ENCODE data around the gene TBC1D22A.

Gene TBC1D22A

DNA sequence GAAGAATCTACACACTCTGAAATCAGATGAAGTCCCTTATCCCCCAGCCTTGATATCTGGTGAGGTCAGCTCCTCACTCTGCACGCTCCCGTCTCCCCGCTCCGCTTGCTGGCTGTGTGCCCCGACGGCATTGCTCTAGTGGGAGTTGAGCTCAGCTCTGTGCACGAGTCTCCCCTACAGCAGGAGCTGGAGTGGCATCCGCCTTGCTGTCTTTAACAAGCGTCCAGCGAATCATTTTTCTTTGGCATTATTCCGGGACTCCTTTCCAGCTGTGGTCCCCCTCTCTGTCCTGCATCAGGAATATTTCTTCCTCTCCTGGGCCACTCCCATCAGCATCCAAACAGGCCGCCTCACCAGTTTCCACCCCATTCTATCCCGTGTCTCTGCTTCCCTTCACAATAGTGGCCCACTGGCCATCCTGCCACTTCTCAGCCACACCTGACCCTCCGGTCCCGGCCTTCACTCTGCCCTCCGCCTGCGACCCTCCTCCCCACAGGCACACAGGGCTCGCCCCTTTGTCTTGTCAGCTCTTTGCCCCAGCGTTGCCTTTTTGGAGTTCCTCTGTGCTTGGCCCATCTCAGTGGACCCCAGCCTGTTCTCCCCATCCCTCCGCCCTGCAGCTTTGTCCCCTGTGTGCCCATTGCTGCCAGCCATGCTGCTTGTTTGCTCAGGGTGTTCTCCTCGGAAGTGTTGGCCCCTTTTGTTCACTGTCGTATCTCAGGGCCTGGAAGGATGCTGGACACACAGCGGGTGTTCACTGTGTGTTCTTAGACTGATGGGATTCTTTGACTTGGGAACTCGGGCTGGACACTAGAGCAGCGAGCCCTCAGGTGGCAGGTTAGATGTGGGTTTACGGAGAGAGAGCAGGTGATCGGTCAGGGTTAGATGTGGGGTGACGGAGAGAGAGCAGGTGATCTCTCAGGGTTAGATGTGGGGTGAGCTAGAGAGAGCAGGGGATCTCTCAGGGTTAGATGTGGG is 441.8 kb downstream of the TBC1D22A start:
- TF ChIP-seq TOX (CRISPR knock-in tag; IDR thresholded peaks at IDR 0.05; ENCODE audit: borderline replicate concordance) = no peak
- TF ChIP-seq ESRRG (CRISPR knock-in tag; IDR thresholded peaks at IDR 0.05) = no peak
- no peak for TF ChIP-seq ARNTL (CRISPR knock-in tag; IDR thresholded peaks at IDR 0.05; ENCODE audit: borderline replicate concordance, low read depth)
- TF ChIP-seq BACH2 (CRISPR knock-in tag; IDR thresholded peaks at IDR 0.05; ENCODE audit: borderline replicate concordance) = no peak
- no peak for TF ChIP-seq ZNF70 (CRISPR knock-in tag; IDR thresholded peaks at IDR 0.05)
- TF ChIP-seq ZNF8 (CRISPR knock-in tag; IDR thresholded peaks at IDR 0.05) = no peak
- TF ChIP-seq ZC3H10 (CRISPR knock-in tag; IDR thresholded peaks at IDR 0.05) = no peak
- no peak for TF ChIP-seq SNAI2 (CRISPR knock-in tag; IDR thresholded peaks at IDR 0.05)
- TF ChIP-seq OSR1 (CRISPR knock-in tag; IDR thresholded peaks at IDR 0.05) = no peak
- TF ChIP-seq, protein P1, sequence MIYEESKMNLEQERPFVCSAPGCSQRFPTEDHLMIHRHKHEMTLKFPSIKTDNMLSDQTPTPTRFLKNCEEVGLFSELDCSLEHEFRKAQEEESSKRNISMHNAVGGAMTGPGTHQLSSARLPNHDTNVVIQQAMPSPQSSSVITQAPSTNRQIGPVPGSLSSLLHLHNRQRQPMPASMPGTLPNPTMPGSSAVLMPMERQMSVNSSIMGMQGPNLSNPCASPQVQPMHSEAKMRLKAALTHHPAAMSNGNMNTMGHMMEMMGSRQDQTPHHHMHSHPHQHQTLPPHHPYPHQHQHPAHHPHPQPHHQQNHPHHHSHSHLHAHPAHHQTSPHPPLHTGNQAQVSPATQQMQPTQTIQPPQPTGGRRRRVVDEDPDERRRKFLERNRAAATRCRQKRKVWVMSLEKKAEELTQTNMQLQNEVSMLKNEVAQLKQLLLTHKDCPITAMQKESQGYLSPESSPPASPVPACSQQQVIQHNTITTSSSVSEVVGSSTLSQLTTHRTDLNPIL (CRISPR knock-in tag; IDR thresholded peaks at IDR 0.05; ENCODE audit: low read depth) = no peak
- TF ChIP-seq ZFP3 (CRISPR knock-in tag; IDR thresholded peaks at IDR 0.05) = no peak
- TF ChIP-seq, protein P2, sequence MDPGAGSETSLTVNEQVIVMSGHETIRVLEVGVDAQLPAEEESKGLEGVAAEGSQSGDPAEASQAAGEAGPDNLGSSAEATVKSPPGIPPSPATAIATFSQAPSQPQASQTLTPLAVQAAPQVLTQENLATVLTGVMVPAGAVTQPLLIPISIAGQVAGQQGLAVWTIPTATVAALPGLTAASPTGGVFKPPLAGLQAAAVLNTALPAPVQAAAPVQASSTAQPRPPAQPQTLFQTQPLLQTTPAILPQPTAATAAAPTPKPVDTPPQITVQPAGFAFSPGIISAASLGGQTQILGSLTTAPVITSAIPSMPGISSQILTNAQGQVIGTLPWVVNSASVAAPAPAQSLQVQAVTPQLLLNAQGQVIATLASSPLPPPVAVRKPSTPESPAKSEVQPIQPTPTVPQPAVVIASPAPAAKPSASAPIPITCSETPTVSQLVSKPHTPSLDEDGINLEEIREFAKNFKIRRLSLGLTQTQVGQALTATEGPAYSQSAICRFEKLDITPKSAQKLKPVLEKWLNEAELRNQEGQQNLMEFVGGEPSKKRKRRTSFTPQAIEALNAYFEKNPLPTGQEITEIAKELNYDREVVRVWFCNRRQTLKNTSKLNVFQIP (CRISPR knock-in tag; IDR thresholded peaks at IDR 0.05; ENCODE audit: borderline replicate concordance, low read depth) = no peak
- no peak for TF ChIP-seq ZNF565 (CRISPR knock-in tag; conservative IDR thresholded peaks at IDR 0.05; ENCODE audit: low read depth)
- no peak for TF ChIP-seq TCF4 (CRISPR knock-in tag; IDR thresholded peaks at IDR 0.05; ENCODE audit: borderline replicate concordance)

DNA sequence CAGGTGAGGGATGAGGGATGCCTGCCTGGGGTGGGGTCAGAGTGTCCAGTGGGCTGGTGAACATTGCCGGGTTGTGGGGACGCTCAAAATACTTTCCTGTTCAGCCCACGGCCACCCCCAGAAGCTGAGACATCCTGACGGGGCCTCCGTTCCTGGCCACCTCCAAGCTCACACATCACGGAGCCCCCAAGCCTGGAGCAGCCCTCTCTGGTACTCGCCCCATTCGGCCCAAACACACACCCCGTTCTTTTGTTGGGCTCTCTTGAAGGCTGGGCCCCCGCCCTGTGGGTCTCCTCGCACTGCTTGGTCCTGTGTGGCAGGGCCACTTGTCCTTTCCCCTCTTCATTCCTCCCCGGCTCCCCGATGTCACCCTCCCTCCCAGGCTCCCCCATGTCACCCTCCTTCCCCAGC is 442.6 kb downstream of the TBC1D22A start:
- no peak for ATAC-seq
- TF ChIP-seq, protein P3, sequence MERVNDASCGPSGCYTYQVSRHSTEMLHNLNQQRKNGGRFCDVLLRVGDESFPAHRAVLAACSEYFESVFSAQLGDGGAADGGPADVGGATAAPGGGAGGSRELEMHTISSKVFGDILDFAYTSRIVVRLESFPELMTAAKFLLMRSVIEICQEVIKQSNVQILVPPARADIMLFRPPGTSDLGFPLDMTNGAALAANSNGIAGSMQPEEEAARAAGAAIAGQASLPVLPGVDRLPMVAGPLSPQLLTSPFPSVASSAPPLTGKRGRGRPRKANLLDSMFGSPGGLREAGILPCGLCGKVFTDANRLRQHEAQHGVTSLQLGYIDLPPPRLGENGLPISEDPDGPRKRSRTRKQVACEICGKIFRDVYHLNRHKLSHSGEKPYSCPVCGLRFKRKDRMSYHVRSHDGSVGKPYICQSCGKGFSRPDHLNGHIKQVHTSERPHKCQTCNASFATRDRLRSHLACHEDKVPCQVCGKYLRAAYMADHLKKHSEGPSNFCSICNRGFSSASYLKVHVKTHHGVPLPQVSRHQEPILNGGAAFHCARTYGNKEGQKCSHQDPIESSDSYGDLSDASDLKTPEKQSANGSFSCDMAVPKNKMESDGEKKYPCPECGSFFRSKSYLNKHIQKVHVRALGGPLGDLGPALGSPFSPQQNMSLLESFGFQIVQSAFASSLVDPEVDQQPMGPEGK (CRISPR knock-in tag; IDR thresholded peaks at IDR 0.05; ENCODE audit: borderline replicate concordance) = no peak
- TF ChIP-seq, protein P4, sequence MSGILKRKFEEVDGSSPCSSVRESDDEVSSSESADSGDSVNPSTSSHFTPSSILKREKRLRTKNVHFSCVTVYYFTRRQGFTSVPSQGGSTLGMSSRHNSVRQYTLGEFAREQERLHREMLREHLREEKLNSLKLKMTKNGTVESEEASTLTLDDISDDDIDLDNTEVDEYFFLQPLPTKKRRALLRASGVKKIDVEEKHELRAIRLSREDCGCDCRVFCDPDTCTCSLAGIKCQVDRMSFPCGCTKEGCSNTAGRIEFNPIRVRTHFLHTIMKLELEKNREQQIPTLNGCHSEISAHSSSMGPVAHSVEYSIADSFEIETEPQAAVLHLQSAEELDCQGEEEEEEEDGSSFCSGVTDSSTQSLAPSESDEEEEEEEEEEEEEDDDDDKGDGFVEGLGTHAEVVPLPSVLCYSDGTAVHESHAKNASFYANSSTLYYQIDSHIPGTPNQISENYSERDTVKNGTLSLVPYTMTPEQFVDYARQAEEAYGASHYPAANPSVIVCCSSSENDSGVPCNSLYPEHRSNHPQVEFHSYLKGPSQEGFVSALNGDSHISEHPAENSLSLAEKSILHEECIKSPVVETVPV (CRISPR knock-in tag; IDR thresholded peaks at IDR 0.05) = no peak
- no peak for TF ChIP-seq RARB (CRISPR knock-in tag; IDR thresholded peaks at IDR 0.05)
- no peak for TF ChIP-seq ZNF565 (CRISPR knock-in tag; conservative IDR thresholded peaks at IDR 0.05; ENCODE audit: low read depth)
- no peak for TF ChIP-seq ISL1 (CRISPR knock-in tag; IDR thresholded peaks at IDR 0.05)

More for the DNA sequence above, 441.8 kb downstream of the TBC1D22A start:
- ATAC-seq = no peak

DNA sequence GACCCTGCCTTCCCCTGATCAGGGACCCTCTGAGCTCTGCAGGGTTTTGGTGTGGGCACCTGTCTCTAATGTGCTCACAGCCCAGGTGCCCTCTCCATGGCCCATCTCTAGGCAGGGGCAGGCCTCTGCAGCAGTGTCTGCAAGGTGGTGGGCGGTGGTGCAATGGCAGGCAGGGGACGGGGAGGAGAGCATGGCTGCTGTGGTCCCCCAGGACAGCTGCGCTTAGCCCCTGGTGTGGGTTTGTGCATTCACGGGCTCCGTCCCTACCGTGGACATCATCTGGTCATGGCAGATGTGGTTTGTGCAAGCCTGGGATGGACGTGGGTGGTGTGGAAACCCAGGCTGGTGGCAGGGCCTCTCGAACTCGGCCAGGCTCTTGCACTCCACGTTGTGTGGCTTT is 443.1 kb downstream of the TBC1D22A start:
- ATAC-seq = no peak
- TF ChIP-seq TCF4 (CRISPR knock-in tag; IDR thresholded peaks at IDR 0.05; ENCODE audit: borderline replicate concordance) (no peak), ARNTL (CRISPR knock-in tag; IDR thresholded peaks at IDR 0.05; ENCODE audit: borderline replicate concordance, low read depth) (no peak), PPARA (CRISPR knock-in tag; IDR thresholded peaks at IDR 0.05; ENCODE audit: borderline replicate concordance) (no peak), OSR1 (CRISPR knock-in tag; IDR thresholded peaks at IDR 0.05) (no peak), ZNF70 (CRISPR knock-in tag; IDR thresholded peaks at IDR 0.05) (no peak), BACH2 (CRISPR knock-in tag; IDR thresholded peaks at IDR 0.05; ENCODE audit: borderline replicate concordance) (no peak)

DNA sequence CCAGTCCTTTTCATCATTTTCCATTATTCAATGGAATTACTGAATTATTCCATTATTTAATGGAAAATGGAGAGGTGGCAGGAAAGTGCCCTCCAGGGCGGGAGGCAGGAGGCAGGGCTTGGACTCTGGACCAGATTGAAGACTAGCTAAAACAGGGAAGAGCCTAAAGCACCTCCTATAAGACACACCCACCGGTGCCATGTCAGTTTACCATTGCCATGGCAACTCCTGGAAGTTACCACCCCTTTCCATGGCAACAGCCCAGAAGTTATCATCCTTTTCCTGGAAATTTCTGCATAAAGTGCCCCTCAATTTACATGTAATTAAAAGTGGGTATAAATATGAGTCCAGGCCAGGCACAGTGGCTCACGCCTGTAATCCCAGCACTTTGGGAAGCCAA is 443.7 kb downstream of the TBC1D22A start:
- no peak for ATAC-seq
- TF ChIP-seq ZNF8 (CRISPR knock-in tag; IDR thresholded peaks at IDR 0.05) (no peak), GLIS3 (CRISPR knock-in tag; IDR thresholded peaks at IDR 0.05) (no peak), ZFP30 (CRISPR knock-in tag; IDR thresholded peaks at IDR 0.05) (no peak), ARNTL (CRISPR knock-in tag; IDR thresholded peaks at IDR 0.05; ENCODE audit: borderline replicate concordance, low read depth) (no peak)
- TF ChIP-seq, protein P2 (CRISPR knock-in tag; IDR thresholded peaks at IDR 0.05; ENCODE audit: borderline replicate concordance, low read depth) = no peak
- TF ChIP-seq, protein P1 (CRISPR knock-in tag; IDR thresholded peaks at IDR 0.05; ENCODE audit: low read depth) = no peak
- TF ChIP-seq, protein P5, sequence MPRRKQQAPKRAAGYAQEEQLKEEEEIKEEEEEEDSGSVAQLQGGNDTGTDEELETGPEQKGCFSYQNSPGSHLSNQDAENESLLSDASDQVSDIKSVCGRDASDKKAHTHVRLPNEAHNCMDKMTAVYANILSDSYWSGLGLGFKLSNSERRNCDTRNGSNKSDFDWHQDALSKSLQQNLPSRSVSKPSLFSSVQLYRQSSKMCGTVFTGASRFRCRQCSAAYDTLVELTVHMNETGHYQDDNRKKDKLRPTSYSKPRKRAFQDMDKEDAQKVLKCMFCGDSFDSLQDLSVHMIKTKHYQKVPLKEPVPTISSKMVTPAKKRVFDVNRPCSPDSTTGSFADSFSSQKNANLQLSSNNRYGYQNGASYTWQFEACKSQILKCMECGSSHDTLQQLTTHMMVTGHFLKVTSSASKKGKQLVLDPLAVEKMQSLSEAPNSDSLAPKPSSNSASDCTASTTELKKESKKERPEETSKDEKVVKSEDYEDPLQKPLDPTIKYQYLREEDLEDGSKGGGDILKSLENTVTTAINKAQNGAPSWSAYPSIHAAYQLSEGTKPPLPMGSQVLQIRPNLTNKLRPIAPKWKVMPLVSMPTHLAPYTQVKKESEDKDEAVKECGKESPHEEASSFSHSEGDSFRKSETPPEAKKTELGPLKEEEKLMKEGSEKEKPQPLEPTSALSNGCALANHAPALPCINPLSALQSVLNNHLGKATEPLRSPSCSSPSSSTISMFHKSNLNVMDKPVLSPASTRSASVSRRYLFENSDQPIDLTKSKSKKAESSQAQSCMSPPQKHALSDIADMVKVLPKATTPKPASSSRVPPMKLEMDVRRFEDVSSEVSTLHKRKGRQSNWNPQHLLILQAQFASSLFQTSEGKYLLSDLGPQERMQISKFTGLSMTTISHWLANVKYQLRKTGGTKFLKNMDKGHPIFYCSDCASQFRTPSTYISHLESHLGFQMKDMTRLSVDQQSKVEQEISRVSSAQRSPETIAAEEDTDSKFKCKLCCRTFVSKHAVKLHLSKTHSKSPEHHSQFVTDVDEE (CRISPR knock-in tag; IDR thresholded peaks at IDR 0.05) = no peak
